Endothelial cell of umbilical vein (primary cell): ENCODE data around the gene POMGNT2.

Experiments used
- CTCF ChIP-seq, 2 donors: IDR thresholded peaks; 1 replicate in 1 of 2; 2 replicates in 1 of 2; pipeline ENCODE4 v1.5.1; 2011; ENCODE audit warnings: low read length in 2 of 2, mild to moderate bottlenecking in 2 of 2, moderate library complexity in 2 of 2, control low read depth in 1 of 2, inconsistent platforms in 1 of 2, low read depth in 1 of 2; ENCODE audit not compliant: insufficient read depth in 1 of 2; ENCODE audit errors: extremely low read depth in 1 of 2
- EZH2 ChIP-seq: IDR thresholded peaks from 2 replicates; pipeline ENCODE4 v1.6.1; 2012; ENCODE audit warnings: borderline replicate concordance, low read depth, mild to moderate bottlenecking, moderate library complexity, low read length, inconsistent platforms; ENCODE audit not compliant: severe bottlenecking
- JUN ChIP-seq: IDR thresholded peaks from 2 replicates; pipeline ENCODE4 v1.6.1; 2011; ENCODE audit warnings: borderline replicate concordance, low read depth; ENCODE audit not compliant: insufficient read length, insufficient read depth
- MAX ChIP-seq: IDR thresholded peaks from 2 replicates; pipeline ENCODE4 v1.6.1; 2011; ENCODE audit not compliant: insufficient read depth, insufficient read length
- MYC ChIP-seq: IDR thresholded peaks from one replicate; pipeline ENCODE4 v1.6.1; 2011; ENCODE audit warnings: mild to moderate bottlenecking, low read depth, low read length
- POLR2A ChIP-seq: IDR thresholded peaks from 2 replicates; pipeline ENCODE4 v1.6.1; 2012; ENCODE audit warnings: low read depth, mild to moderate bottlenecking, control low read depth, low read length
- POLR2AphosphoS5 ChIP-seq: IDR thresholded peaks from 2 replicates; pipeline ENCODE4 v1.6.1; 2012; ENCODE audit warnings: low read depth, mild to moderate bottlenecking, control low read depth, low read length, moderate library complexity; ENCODE audit not compliant: insufficient read depth

- TF ChIP-seq CTCF (IDR thresholded peaks at IDR 0.05; ENCODE audit: extremely low read depth in 1 of 2, insufficient read depth in 1 of 2, low read depth in 1 of 2, low read length in 2 of 2) (no peak), POLR2AphosphoS5 (no peak), JUN (no peak), MAX (no peak), POLR2A (no peak), EZH2 (no peak), MYC (no peak)
These were observed 16.8 kb downstream of the POMGNT2 start for GRCh38 chr3:43089081-43089480.
